GM19238 (cell line): ENCODE data around the gene NCEH1.

Source experiments
- DNase-seq: peaks from one replicate; pipeline ENCODE4 v3.0.0; 2011; ENCODE audit warnings: low spot score; ENCODE audit not compliant: insufficient read length

Gene NCEH1

GRCh38 chr3:172586436-172586835, 124.4 kb downstream of the NCEH1 start:
- DNase-seq: no peak

- no peak for DNase-seq
These were observed 124.9 kb downstream of the NCEH1 start for GRCh38 chr3:172585954-172586353.

- DNase-seq: no peak
These were observed 128.2 kb downstream of the NCEH1 start for GRCh38 chr3:172582712-172583111.

- DNase-seq: no peak
These were observed 129.1 kb downstream of the NCEH1 start for GRCh38 chr3:172581757-172582166.

GRCh38 chr3:172580680-172581401, 130.0 kb downstream of the NCEH1 start:
- DNase-seq: no peak
